PC-9 (cell line): ENCODE measurements around the gene SLC35G6.

Experiments
- CTCF ChIP-seq: fragments of 200-600 bp; sonication (generic); conservative IDR thresholded peaks from 2 replicates; pipeline ENCODE4 v1.6.1; 2017; ENCODE audit warnings: mixed run types, antibody characterized with exemption, mild to moderate bottlenecking, moderate library complexity
- EZH2 ChIP-seq: fragments of 200-600 bp; sonication (generic); IDR thresholded peaks from 2 replicates; pipeline ENCODE4 v1.8.0; 2017; ENCODE audit warnings: antibody characterized with exemption, low read depth

GRCh38 chr17:7438656-7439460 lies 42.4 kb upstream of the SLC35G6 start:
- TF ChIP-seq CTCF (no peak), EZH2 (no peak)
